SK-N-SH (cell line): ENCODE measurements around the gene ISY1.

Experiments used
- CTCF ChIP-seq: fragments of 200-600 bp; sonication (generic); IDR thresholded peaks from 2 replicates; pipeline ENCODE4 v1.6.1; 2017; ENCODE audit warnings: antibody characterized with exemption, mild to moderate bottlenecking, moderate library complexity
- EP300 ChIP-seq, 2 experiments: IDR thresholded peaks; 2 replicates each; pipeline versions ENCODE4 v1.4.0 to v1.6.1; 2012; ENCODE audit warnings: borderline replicate concordance in 1 of 2, low read depth in 1 of 2, low read length in 1 of 2
- GABPA ChIP-seq: IDR thresholded peaks from 2 replicates; pipeline ENCODE4 v1.4.0; 2012; ENCODE audit warnings: low read depth, mild to moderate bottlenecking
- MAX ChIP-seq: IDR thresholded peaks from 2 replicates; pipeline ENCODE4 v1.4.0; 2012; ENCODE audit warnings: low read depth
- MEF2A ChIP-seq: IDR thresholded peaks from 2 replicates; pipeline ENCODE4 v1.4.0; 2012; ENCODE audit warnings: low read depth, borderline replicate concordance
- NRF1 ChIP-seq: IDR thresholded peaks from 2 replicates; pipeline ENCODE4 v1.6.1; 2012; ENCODE audit warnings: low read depth, mild to moderate bottlenecking, low read length
- POLR2AphosphoS5 ChIP-seq: IDR thresholded peaks from 2 replicates; pipeline ENCODE4 v1.6.1; 2012; ENCODE audit warnings: low read depth, low read length
- RAD21 ChIP-seq: IDR thresholded peaks from 2 replicates; pipeline ENCODE4 v1.6.1; 2012; ENCODE audit warnings: mild to moderate bottlenecking, low read length
- RCOR1 ChIP-seq: fragments of 150-350 bp; IDR thresholded peaks from 2 replicates; pipeline ENCODE4 v1.6.1; 2017; ENCODE audit warnings: antibody characterized with exemption, low read length
- TAF1 ChIP-seq: IDR thresholded peaks from 2 replicates; pipeline ENCODE4 v1.6.1; 2012; ENCODE audit warnings: low read depth, mild to moderate bottlenecking, low read length, moderate library complexity, borderline replicate concordance
- USF1 ChIP-seq: IDR thresholded peaks from 2 replicates; pipeline ENCODE4 v1.4.0; 2012; ENCODE audit warnings: low read depth, borderline replicate concordance
- YY1 ChIP-seq: IDR thresholded peaks from 2 replicates; pipeline ENCODE4 v1.4.0; 2012; ENCODE audit warnings: low read depth, mild to moderate bottlenecking
- ZBTB33 ChIP-seq: IDR thresholded peaks from 2 replicates; pipeline ENCODE4 v1.4.0; 2012; ENCODE audit warnings: low read depth, borderline replicate concordance

- no peak for TF ChIP-seq RAD21
- TF ChIP-seq EP300 (IDR thresholded peaks at IDR 0.05; ENCODE audit: borderline replicate concordance in 1 of 2, low read depth in 1 of 2, low read length in 1 of 2) = no peak
- TF ChIP-seq CTCF = no peak
- TF ChIP-seq MEF2A = no peak
- no peak for TF ChIP-seq RCOR1
- TF ChIP-seq NRF1 = no peak
- TF ChIP-seq YY1 = no peak
- no peak for TF ChIP-seq TAF1
- TF ChIP-seq MAX = no peak
- TF ChIP-seq USF1 = no peak
- TF ChIP-seq POLR2AphosphoS5 = no peak
- TF ChIP-seq ZBTB33 = no peak
- no peak for TF ChIP-seq GABPA
Measured at GRCh38 chr3:129176051-129176450, 15.2 kb upstream of the ISY1 start.
